GM21528 (cell line): Measurements from ENCODE around the gene LYG2.
"Not testable (repeated sequence)": the region's sequence is repeated elsewhere in the genome, so short reads cannot be mapped to it uniquely, and the experiment has no call there.

Experiments used
- ATAC-seq: cut with Tn5 transposase; IDR thresholded peaks from one replicate; pipeline ENCODE4 v1.9.1; 2021; ENCODE audit warnings: mild to moderate bottlenecking, moderate library complexity; ENCODE audit not compliant: unreplicated experiment, low FRiP score

Gene LYG2

DNA sequence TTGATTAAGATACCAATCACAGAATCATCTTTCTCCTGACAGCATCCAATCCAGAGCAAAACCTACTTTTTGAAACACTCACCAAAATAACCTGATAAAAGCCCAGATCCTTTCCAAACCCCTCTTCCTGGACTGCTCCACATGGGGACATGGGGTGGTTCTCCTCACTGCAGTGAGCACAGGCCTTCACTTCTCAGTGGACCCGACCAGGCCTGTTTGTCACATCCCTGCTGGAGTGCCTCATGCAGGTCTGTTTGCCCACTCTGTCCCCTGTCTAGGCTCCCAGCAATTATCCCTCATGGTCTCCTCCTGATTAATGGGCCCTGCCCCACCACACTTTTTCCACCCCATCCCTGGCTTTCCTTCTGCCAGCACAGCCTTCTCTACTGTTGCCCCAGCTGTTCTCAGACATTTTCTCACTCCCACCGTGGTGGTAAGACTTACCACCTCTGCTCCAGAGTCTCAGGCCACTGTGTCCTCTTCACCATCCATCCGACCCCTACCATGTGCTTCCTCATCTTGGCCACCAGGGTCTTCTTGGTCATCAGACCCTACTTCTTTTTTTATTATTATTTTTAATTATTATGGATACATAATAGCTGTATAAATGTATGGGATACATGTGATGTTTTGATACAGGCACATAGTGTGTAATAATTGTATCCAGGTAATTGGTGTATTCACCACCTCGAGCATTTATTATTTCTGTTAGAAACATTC is 53.3 kb downstream of the LYG2 start:
- ATAC-seq = no peak

DNA sequence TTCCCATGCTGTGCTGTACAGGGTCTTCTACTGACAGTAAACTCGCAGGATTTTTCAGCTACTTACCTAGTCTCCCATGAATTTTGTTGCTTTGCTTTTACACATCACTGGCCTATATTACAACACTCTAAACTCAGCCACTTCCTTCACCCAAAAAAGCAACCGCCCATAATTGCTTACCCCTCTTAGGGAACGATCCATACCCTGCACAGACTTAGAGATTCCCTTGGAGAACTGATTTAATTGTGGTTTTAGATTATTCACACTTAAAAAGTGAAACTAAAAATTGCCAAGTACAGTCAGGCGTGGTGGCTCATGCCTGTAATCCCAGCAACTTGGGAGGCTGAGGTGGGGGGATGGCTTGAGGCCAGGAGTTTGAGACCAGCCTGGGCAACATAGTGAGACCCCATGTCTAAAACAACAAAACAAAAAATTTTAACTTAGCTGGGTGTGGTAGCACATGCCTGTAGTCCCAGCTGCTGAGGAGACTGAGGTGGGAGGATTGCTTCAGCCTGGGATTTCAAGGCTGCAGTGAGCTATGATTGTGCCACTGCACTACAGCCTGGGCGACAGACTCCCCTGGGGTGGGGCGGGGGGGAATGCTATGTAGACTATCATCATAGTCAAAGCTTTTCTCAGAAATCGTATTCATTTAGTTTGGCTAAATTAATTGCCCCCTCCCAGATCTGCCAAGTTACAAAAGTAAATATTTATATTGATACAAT is 55.2 kb downstream of the LYG2 start:
- ATAC-seq = no peak

DNA sequence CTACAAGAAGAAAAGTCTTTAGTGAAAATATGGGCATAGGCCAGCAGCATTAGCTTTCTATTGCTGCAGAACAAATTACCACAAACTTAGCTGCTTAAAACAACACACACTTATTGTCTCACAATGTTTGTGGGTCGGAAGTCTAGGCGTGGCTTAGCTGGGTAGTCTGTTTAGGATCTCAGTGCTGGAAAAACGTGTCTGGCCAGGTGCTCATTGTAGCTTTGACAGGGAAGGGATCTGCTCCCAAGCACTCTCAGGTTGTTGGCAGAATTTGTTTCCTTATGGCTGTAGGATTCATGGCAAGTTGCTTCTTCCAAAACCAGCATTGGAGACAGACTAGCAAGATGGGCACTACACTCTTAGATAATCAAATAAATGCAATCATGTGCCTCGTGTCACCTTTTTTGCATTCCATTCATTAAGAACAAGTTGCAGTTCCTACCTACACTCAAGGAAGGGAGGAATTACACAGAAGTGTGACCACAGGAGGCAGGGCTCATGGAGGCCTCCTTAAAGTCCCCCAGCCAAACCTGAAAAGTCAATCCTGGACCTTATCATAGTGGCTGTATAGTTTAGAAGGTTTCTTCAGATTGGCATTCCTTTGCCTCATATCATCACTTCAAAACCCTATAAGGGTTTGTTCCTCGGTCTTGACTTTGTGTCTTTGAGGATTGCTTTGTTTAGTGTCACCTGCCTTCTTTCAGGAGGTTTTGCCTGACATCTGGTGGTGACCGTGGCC is 57.2 kb downstream of the LYG2 start:
- no peak for ATAC-seq

DNA sequence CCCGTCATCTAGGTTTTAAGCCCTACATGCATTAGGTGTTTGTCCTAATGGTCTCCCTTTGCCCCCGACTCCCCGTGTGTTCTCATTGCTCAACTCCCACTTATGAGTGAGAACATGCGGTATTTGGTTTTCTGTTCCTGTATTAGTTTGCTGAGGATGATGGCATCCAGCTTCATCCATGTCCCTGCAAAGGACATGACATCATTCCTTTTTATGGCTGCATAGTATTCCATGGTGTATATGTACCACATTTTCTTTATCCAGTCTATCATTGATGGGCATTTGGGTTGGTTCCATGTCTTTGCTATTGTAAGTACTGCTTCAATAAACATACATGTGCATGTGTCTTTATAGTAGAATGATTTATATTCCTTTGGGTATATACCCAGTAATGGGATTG is 63.1 kb downstream of the LYG2 start:
- not testable (repeated sequence) for ATAC-seq
